NCI-H187 (cell line): ENCODE results near the gene SMAD7.

Experiments used
- DNase-seq, 2 experiments: peaks; one replicate each; lab custom pipeline; 2025; lab: John Stamatoyannopoulos, UW

SMAD7 gene

DNA sequence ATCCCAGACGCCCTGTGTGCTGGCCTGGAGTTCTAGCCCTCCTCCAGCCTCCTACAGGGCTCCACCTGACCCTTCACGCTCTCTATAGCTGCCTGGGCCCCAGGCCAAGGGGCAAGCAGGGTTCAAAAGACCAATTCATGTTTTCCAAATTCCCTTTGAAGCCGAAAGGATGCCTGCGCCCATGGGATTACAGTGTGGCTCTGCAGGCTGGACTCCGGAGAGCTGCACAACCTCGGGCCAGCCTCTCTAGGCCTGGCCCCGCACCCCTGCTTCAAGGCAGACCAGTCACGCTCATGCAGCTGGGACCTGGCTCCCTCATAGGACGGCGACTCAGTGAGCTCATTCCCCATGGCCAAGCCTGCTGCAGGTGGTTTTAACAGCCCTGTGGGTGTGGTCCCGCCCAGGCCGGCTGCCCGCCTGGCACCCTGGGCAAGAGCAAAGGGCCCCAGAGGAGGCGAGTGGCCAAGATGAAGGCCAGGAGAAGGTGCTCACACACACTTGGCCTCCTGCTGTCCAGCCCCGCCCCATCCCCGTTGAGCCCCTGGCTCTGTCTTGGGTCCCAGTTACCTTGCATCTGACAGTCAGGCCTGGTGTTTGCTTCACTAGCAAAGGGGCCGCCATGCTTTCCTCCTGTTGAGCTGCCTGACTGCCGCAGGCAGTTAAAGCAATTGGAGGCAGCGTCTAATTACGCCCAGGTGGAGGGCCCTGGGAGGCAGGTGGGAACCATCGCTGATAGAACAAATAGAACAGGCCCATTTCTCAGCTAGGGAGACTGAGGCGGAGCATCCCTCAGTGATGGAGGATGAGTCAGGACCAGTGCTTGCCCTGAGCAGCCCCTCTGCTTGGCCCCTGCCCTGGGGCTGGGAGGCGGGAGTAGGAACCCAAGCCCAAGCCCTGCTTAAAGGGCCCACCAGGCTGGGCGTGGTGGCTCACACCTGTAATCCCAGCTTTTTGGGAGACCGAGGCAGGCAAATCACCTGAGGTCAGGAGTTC lies 56.9 kb downstream of the SMAD7 start:
- no peak for DNase-seq

- DNase-seq, result no peak
Measured at GRCh38 chr18:48893061-48893607, 57.6 kb downstream of the SMAD7 start.

- no peak for DNase-seq
Measured at GRCh38 chr18:48892146-48892855, 58.5 kb downstream of the SMAD7 start.

GRCh38 chr18:48891721-48892120 lies 59.0 kb downstream of the SMAD7 start:
- DNase-seq, result no peak

GRCh38 chr18:48889981-48890762 lies 60.6 kb downstream of the SMAD7 start:
- no peak for DNase-seq

DNA sequence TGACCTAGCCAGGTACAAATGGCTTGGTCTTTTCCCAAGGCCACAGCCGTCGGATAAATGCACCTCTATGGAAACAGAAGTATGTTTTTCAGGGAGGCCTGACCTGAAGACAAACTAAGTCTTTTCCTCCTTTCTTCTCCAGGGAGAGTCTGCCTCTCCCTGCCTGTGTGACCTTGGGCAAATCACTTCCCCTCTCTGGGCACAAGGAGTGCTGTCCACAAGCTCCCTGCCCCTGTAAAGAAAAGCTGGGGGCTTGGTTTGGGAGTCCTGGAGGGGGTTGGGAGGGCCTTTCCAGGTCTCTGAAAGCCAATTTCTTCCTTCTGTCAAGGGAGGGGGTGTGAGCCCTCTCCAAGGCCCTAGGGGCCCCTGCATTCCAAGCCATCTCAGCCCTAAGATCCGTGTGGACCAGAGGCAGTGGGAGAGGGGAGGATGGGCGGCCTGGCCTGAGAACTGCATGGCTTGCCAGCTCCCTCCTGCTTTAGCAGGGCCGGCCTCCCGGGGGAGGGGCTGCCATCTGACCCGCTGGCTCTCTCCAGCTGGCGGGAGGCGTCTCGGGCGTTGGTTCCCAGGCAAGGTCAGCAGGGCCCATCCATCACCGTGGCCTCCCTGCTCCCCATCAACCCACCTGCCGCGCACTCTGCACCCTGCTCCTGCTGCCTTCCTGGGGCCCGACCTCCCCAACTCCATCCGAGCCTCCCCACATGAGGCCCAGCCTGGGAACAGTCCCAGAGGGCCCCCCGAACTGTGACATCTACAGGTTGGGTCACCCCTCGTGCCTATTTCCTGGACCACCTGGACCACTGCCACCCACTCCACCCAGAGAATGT lies 61.4 kb downstream of the SMAD7 start:
- no peak for DNase-seq

DNA sequence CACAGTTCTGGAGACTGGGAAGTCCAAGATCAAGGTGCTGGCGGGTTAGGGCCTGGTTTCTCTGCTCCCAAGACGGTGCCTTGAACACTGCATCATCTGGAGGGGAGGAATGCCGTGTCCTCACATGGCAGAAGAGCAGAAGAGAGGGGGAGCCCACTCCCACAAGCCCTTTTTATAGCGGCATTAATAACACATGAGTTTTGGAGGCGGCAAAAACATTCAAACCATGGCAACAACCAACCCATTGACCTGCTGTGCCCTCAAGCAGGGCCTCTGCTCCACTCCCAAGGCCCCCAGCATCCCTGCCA lies 62.0 kb downstream of the SMAD7 start:
- no peak for DNase-seq

- DNase-seq, result no peak
Measured at GRCh38 chr18:48887905-48888772, 62.6 kb downstream of the SMAD7 start.

DNA sequence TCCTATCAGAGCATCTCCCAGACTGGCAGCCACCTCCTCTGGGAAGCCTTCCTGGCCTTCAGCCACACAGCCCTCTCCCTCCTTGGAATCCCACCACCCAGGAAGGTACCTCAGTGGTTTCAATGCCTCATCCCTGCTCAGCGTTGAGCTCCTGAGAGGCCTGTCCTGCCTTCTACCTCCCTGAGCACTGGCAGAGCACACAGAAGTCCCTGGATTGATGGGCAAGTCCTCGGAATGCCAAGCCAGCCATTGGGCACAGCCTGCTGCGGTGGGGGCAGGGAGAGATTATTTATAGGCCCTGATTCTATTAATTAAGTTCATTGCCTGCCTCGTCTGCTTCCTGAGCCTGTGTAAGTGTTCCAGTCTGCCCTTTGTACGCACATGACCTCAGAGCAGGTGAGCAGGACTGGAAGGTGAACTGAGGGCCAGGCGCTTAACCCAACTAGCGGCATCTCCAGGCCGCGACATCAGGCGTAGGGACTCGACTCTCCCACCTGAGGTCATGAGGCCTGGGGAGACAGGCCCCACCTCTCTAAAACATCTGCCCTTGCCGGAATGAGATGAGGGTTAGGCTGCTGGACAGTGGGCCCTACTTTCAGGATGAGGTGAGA lies 63.4 kb downstream of the SMAD7 start:
- no peak for DNase-seq

- no peak for DNase-seq
Measured at GRCh38 chr18:48886520-48887293, 64.1 kb downstream of the SMAD7 start.

DNA sequence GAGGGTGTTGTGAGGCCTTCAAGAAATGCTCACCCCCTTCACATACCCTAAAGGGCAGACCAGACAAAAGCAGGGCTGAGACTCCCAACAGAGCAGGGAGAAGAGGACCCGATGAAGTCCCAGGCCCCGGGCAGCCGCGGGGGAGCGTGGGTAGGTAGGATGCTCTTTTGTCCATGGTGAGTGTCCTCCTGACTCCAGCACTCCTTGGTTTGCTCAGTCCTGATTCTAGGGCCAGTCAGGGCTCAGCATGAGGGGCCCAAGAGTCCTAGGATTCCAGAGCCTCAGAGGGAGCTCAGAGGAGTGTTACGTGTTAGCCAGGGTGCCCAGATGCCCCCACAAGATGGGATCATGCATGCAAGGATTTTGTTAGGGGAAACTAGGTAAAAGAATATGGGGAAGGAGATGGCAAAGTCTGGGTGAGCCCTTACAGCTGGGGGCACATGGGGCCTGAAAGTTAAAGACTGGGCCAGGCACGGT lies 64.8 kb downstream of the SMAD7 start:
- no peak for DNase-seq

GRCh38 chr18:48885266-48885923 lies 65.4 kb downstream of the SMAD7 start:
- DNase-seq, result no peak

DNA sequence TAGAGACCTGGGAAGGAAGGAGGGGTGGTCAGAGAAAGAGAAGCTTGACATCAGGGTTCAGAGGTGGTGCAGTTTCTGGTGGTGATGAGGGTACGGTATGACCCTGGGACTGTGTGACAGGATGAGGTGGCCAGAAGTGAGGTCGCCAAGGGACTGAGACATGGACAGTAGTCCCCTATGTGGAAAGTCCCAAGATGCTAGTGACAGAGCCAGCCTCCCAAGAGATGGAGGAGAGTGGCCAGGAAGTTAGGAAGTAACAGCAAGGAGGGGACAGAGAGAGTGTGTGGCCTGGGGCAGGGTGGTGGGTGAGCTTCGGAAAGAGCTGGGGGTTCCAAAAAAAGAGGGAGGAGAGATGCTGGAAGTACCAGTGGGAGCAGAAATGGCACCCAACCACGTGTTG lies 66.0 kb downstream of the SMAD7 start:
- no peak for DNase-seq

DNA sequence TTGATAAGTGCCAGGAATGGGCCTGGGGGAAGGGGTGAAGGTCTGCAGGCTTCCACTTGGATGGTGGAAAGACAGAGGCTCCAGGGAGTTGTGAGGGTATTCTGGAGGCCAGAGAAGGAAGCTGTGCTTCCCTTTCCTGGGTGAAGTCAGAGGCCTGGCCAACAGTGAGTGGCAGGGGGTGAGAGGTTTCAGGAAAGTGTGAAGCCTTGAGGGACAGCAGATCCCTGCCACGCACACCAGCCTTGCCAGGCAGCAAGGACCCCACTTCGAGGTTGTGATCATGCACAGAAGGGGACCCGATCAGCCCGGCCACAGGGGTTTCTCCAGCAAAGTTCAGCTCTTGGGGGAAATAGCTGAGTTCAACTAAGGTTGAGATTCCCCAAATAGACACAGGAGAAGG lies 66.5 kb downstream of the SMAD7 start:
- no peak for DNase-seq

- no peak for DNase-seq
Measured at GRCh38 chr18:48882379-48882778, 68.4 kb downstream of the SMAD7 start.

DNA sequence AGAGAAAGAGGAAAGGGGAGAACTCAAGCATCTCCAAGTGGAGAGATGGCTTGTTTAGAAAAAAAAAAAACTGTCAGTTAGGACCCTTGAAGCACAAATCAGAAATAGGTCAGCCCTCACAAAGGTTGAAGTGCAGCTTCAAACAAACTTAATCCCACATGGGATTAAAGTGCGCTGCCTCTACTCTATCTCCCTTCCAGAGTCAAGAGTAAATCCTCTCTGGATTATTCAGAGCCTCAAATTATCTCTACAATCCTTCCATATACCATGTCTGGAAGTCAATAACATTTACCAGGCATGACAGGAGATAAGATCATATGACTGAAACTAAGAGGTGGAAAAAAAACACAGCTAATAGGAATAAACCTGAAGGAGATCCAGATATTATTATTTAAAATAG lies 69.8 kb downstream of the SMAD7 start:
- DNase-seq, result no peak

DNA sequence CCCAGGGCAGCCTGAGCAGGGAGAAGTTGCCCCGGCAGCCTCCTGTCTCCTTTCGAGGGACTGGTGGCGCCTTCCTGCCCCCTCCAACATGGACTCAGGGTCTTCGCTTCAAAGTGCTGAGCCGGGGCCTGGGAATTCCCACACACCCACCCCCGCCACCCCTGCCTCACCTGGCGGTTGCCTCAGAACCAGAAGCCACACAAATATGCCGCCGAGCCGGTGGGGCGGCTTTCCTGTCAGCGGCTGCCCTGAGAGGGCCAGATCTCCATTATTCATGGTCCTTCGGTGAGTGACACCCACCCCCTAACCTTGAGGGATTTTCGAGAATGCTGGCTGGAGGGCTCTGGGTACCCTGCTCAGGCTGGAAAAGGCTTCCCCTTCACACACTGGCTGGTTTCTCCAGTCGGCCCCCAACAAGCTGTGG lies 71.7 kb downstream of the SMAD7 start:
- no peak for DNase-seq

DNA sequence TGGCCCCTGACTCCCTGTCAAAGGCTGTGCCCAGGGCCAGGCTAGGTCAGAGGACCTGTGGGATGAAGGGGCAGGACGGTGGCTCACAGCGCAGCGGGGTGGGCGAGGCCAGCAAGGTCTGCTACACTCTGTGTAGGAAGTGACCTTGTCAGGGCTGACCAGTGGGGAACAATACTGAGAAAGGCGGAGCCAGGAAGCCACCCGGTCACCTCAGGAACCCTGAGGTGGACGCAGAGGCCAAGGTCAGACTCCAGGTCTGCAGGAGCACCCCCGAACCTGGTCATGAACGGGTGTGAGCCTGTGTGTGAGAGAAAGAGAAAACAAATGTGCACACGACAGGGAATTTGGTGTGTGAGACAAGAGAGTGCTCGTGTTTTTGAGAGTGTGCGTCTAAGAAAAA lies 72.3 kb downstream of the SMAD7 start:
- no peak for DNase-seq
